Keratinocyte (primary cell): ENCODE results near the gene SMYD5. TPM values are rescaled to one million over a fixed set of nuclear protein-coding genes. Genes with fewer than 3 reads are reported as not detected.

ENCODE experiments used
- DNase-seq: peaks from one replicate; pipeline ENCODE4 v3.0.0-alpha.2; 2011; ENCODE audit warnings: low read depth, missing footprints, low spot score
- FAIRE-seq: peaks from 2 replicates; lab custom pipeline; 2011; peaks lifted over from hg19 to GRCh38; lab: Jason Lieb, UNC
- H2AFZ ChIP-seq: 2 replicates; pipeline ENCODE4 v1.6.0; 2012; ENCODE audit warnings: low read length, control low read depth, inconsistent platforms; ENCODE audit not compliant: control insufficient read depth
- H3K27ac ChIP-seq: 2 replicates; pipeline ENCODE4 v1.5.1; 2011; ENCODE audit warnings: low read length; ENCODE audit not compliant: control insufficient read depth, insufficient read depth
- H3K27me3 ChIP-seq: 3 replicates; pipeline ENCODE4 v1.6.0; 2011; ENCODE audit warnings: low read length; ENCODE audit not compliant: control insufficient read depth, insufficient read depth; ENCODE audit errors: extremely low read depth
- H3K36me3 ChIP-seq, 2 experiments: 2 replicates in 1 of 2; 3 replicates in 1 of 2; pipeline ENCODE4 v1.5.1; 2011; ENCODE audit warnings: low read length in 2 of 2, mild to moderate bottlenecking in 1 of 2; ENCODE audit not compliant: control insufficient read depth in 2 of 2, insufficient read depth in 2 of 2; ENCODE audit errors: extremely low read depth in 1 of 2
- H3K4me1 ChIP-seq: 3 replicates; pipeline ENCODE4 v1.5.1; 2011; ENCODE audit warnings: low read length; ENCODE audit not compliant: control insufficient read depth, insufficient read depth; ENCODE audit errors: extremely low read depth
- H3K4me2 ChIP-seq: 3 replicates; pipeline ENCODE4 v1.6.0; 2011; ENCODE audit warnings: low read depth, low read length; ENCODE audit not compliant: control insufficient read depth, insufficient read depth; ENCODE audit errors: extremely low read depth
- H3K4me3 ChIP-seq, 3 experiments: fragments of 200-600 bp in 1 of 3; sonication (generic) in 1 of 3; 2 replicates in 2 of 3; 3 replicates in 1 of 3; pipeline ENCODE4 v1.5.1; 2011 to 2016; ENCODE audit warnings: low read length in 3 of 3, mild to moderate bottlenecking in 3 of 3, control low read depth in 2 of 3, inconsistent platforms in 1 of 3, low read depth in 1 of 3, mixed read lengths in 1 of 3, mixed run types in 1 of 3, moderate library complexity in 1 of 3; ENCODE audit not compliant: control insufficient read depth in 2 of 3, insufficient read depth in 2 of 3; ENCODE audit errors: extremely low read depth in 1 of 3
- H3K79me2 ChIP-seq: 2 replicates; pipeline ENCODE4 v1.6.0; 2012; ENCODE audit warnings: low read length; ENCODE audit not compliant: control insufficient read depth, insufficient read depth
- H3K9ac ChIP-seq: 3 replicates; pipeline ENCODE4 v1.6.0; 2011; ENCODE audit warnings: low read length; ENCODE audit not compliant: control insufficient read depth, insufficient read depth; ENCODE audit errors: extremely low read depth
- H3K9me1 ChIP-seq: 3 replicates; pipeline ENCODE4 v1.6.0; 2011; ENCODE audit warnings: low read length; ENCODE audit not compliant: control insufficient read depth, insufficient read depth; ENCODE audit errors: extremely low read depth
- H3K9me3 ChIP-seq: 2 replicates; pipeline ENCODE4 v1.5.1; 2012; ENCODE audit warnings: low read depth, low read length; ENCODE audit not compliant: control insufficient read depth
- H4K20me1 ChIP-seq: 3 replicates; pipeline ENCODE4 v1.6.0; 2011; ENCODE audit warnings: low read length; ENCODE audit not compliant: control insufficient read depth, insufficient read depth; ENCODE audit errors: extremely low read depth
- EZH2 ChIP-seq: IDR thresholded peaks from one replicate; pipeline ENCODE4 v1.6.1; 2012; ENCODE audit warnings: inconsistent platforms, mild to moderate bottlenecking, low read length, moderate library complexity
- dilution Hi-C: fragments of 300-500 bp; cut with MboI; formaldehyde crosslinking; loops from one replicate; pipeline ENCODE4 v1.7.0; 2020; ENCODE audit warnings: low sequenced_read_pairs; ENCODE audit not compliant: extremely low pct_ligation_motif_present
- polyA plus RNA-seq, 5 experiments: library from polyadenylated mRNA; depleted of rRNA in 3 of 5; stranded (reverse) in 3 of 5; stranded (forward) in 1 of 5; unstranded in 1 of 5; fragments of >200 nt; gene quantifications; 1 replicate in 1 of 5; 2 replicates in 3 of 5; 3 replicates in 1 of 5; pipeline versions ENCODE4 v1.2.1 to v1.2.3, GENCODE V29; 2011 to 2012; ENCODE audit warnings: missing spikeins in 2 of 5, low read depth in 1 of 5, low replicate concordance in 1 of 5
- TF ChIP-seq, protein P1 (sequence below), 3 experiments: IDR thresholded peaks in 1 of 3; conservative IDR thresholded peaks in 1 of 3; optimal IDR thresholded peaks in 1 of 3; 2 replicates in 2 of 3; 3 replicates in 1 of 3; pipeline versions ENCODE3 to v1.5.1; 2011; ENCODE audit warnings: low read length in 3 of 3, mild to moderate bottlenecking in 3 of 3, moderate library complexity in 2 of 3, control low read depth in 1 of 3, inconsistent platforms in 1 of 3; ENCODE audit not compliant: insufficient read depth in 2 of 3; ENCODE audit errors: extremely low read depth in 1 of 3

The SMYD5 gene
- polyA plus RNA-seq, 1 donor (not counting 4 experiments of a cell fraction or from before 2014, with no cell fraction given): 18.6 TPM

DNA sequence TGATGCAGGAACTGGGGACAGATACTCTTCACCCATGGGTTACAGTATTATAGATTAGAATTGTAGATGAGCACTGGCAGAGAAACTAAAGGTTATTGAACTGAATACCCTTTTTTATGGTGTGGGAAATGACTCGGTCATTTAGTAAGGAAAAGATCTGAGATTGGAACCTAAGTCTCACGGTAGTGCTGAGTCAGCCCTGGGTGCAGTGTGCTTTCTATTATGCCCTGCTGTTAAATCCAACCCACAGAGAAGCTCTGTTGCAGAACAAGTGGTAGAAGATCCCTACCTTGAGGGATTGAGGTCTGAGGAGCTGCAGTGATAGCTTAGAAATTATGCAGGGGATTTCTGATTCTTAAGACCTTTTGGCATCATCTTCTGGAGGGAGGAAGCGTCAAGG, 32.8 kb downstream of the SMYD5 start:
- dilution Hi-C loops: no loop called here
- Histone ChIP-seq H3K79me2 (peaks cover 22% of the 10 kb centered on the region), H3K9me3 (no peaks in the 10 kb centered on the region), H3K9ac (no peak overlapping the region), H2AFZ (no peak overlapping the region), H3K36me3 (peaks cover 47 to 70% of the 10 kb centered on the region in 2 experiments), H3K9me1 (peaks cover 4% of the 10 kb centered on the region), H3K4me3 (no peak overlapping the region), H3K27ac (no peak overlapping the region), H3K27me3 (no peaks in the 10 kb centered on the region), H4K20me1 (peaks cover 32% of the 10 kb centered on the region), H3K4me2 (no peak overlapping the region), H3K4me1 (peaks cover 18% of the 10 kb centered on the region)
- no peak for FAIRE-seq
- no peak for DNase-seq
- TF ChIP-seq EZH2: no peak
- TF ChIP-seq, protein P1, sequence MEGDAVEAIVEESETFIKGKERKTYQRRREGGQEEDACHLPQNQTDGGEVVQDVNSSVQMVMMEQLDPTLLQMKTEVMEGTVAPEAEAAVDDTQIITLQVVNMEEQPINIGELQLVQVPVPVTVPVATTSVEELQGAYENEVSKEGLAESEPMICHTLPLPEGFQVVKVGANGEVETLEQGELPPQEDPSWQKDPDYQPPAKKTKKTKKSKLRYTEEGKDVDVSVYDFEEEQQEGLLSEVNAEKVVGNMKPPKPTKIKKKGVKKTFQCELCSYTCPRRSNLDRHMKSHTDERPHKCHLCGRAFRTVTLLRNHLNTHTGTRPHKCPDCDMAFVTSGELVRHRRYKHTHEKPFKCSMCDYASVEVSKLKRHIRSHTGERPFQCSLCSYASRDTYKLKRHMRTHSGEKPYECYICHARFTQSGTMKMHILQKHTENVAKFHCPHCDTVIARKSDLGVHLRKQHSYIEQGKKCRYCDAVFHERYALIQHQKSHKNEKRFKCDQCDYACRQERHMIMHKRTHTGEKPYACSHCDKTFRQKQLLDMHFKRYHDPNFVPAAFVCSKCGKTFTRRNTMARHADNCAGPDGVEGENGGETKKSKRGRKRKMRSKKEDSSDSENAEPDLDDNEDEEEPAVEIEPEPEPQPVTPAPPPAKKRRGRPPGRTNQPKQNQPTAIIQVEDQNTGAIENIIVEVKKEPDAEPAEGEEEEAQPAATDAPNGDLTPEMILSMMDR (optimal IDR thresholded peaks at IDR 0.05 in 1 of 3, IDR thresholded peaks at IDR 0.05 in 1 of 3, conservative IDR thresholded peaks at IDR 0.05 in 1 of 3; ENCODE audit: extremely low read depth in 1 of 3, insufficient read depth in 2 of 3, low read length in 3 of 3): no peak

DNA sequence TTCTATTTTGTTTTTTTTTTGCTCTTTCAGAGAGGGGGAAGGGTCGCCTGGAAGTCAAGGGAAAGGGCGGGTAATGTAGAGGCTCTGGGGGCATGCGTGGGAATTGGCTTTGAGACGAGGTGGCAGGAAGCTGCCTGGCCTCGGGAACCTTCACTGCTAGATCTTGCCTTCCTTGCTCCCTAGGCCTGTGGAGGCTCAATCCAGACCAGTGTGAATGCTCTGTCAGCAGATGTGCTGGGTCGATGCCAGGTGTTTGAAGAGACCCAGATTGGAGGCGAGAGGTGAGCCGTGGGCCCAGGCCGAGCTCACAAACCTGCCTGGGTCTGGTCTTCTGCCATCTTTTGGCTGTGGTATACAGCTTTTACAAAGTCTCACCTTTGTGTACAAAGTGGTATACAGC, 35.6 kb downstream of the SMYD5 start:
- dilution Hi-C loops: no loop called here
- Histone ChIP-seq H3K9ac (no peak overlapping the region), H3K79me2 (peaks cover 17% of the 10 kb centered on the region), H3K27me3 (no peaks in the 10 kb centered on the region), H4K20me1 (peaks cover 21% of the 10 kb centered on the region), H3K9me1 (peaks cover 10% of the 10 kb centered on the region), H3K4me1 (peaks cover 14% of the 10 kb centered on the region), H3K4me3 (no peak overlapping the region), H3K36me3 (peaks cover 54 to 77% of the 10 kb centered on the region in 2 experiments), H3K9me3 (no peaks in the 10 kb centered on the region), H2AFZ (no peak overlapping the region), H3K27ac (no peak overlapping the region), H3K4me2 (no peak overlapping the region)
- FAIRE-seq: no peak
- no peak for DNase-seq
- TF ChIP-seq EZH2: no peak
- TF ChIP-seq, protein P1 (optimal IDR thresholded peaks at IDR 0.05 in 1 of 3, IDR thresholded peaks at IDR 0.05 in 1 of 3, conservative IDR thresholded peaks at IDR 0.05 in 1 of 3; ENCODE audit: extremely low read depth in 1 of 3, insufficient read depth in 2 of 3, low read length in 3 of 3): no peak
